Calu3 (cell line): Measurements from ENCODE around the gene HTR7. TPM values are rescaled to one million over a fixed set of nuclear protein-coding genes. Genes with fewer than 3 reads are reported as not detected.
"Not testable (repeated sequence)": the region's sequence is repeated elsewhere in the genome, so short reads cannot be mapped to it uniquely, and the experiment has no call there.

Source experiments
- Bru-seq: library from RNA; stranded (reverse); fragments of 400-500 nt; gene quantifications from one replicate; lab custom pipeline; 2021; lab: Mats Ljungman, UMichigan
- BruChase-seq, 2 experiments: library from RNA; stranded (reverse); fragments of 400-500 nt; gene quantifications; one replicate each; lab custom pipeline; 2021; lab: Mats Ljungman, UMichigan
- BruUV-seq: library from RNA; stranded (reverse); fragments of 400-500 nt; replicated peaks from 2 replicates; lab custom pipeline; 2021; lab: Mats Ljungman, UMichigan
- CTCF ChIA-PET: fragments of 300-600 bp; sonication (Branson Sonifier 250); formaldehyde crosslinking; loops from one replicate; lab custom pipeline; 2022; ENCODE audit warnings: antibody characterized with exemption; lab: Charles Lee
- DNase-seq: peaks from one replicate; pipeline ENCODE4 v3.0.0; 2022
- H3K27ac Mint-ChIP-seq: one replicate; pipeline ENCODE4 v1.8.0; 2022; ENCODE audit warnings: mixed read lengths; ENCODE audit not compliant: unreplicated experiment
- H3K27me3 Mint-ChIP-seq: one replicate; pipeline ENCODE4 v1.8.0; 2022; ENCODE audit warnings: mixed read lengths; ENCODE audit not compliant: unreplicated experiment
- H3K36me3 Mint-ChIP-seq: one replicate; pipeline ENCODE4 v1.8.0; 2022; ENCODE audit warnings: mild to moderate bottlenecking, moderate library complexity, mixed read lengths; ENCODE audit not compliant: insufficient read depth, unreplicated experiment
- H3K4me1 Mint-ChIP-seq: one replicate; pipeline ENCODE4 v1.8.0; 2022; ENCODE audit warnings: mild to moderate bottlenecking, low read depth, mixed read lengths; ENCODE audit not compliant: unreplicated experiment
- H3K4me3 Mint-ChIP-seq: one replicate; pipeline ENCODE4 v1.8.0; 2022; ENCODE audit warnings: mild to moderate bottlenecking, low read depth, moderate library complexity, mixed read lengths; ENCODE audit not compliant: unreplicated experiment
- H3K9me3 Mint-ChIP-seq: one replicate; pipeline ENCODE4 v1.8.0; 2022; ENCODE audit warnings: low read depth, mixed read lengths; ENCODE audit not compliant: unreplicated experiment
- CTCF ChIP-seq: fragments of 200-600 bp; IDR thresholded peaks from one replicate; pipeline ENCODE4 v1.8.0; 2022; ENCODE audit warnings: antibody characterized with exemption; ENCODE audit not compliant: unreplicated experiment
- intact Hi-C: fragments of 100-400 bp; cut with micrococcal nuclease; formaldehyde crosslinking; loops from one replicate; pipeline ENCODE4 v1.10.0; 2022; ENCODE audit not compliant: unreplicated experiment
- long read RNA-seq: library from polyadenylated mRNA; stranded (forward); transcript quantifications from one replicate; pipeline ENCODE4 v2.0.0, GENCODE V29; 2022
- total RNA-seq: library from RNA; stranded (reverse); gene quantifications from 2 replicates; pipeline ENCODE4 v1.2.3, GENCODE V29; 2022

HTR7 gene
- 0.12 TPM in 1 of 2 replicates, not detected in the other for total RNA-seq
- percentile 4 among the genes with signal in this experiment for Bru-seq, nascent RNA
- percentile 8 among the genes with signal in this experiment for BruChase-seq, experiment 1, labeled RNA remaining after a 6-hour chase
- percentile 2 among the genes with signal in this experiment for BruChase-seq, experiment 2, labeled RNA remaining after a 2-hour chase
- long read RNA-seq = 0 reads

- no peak within 1 kb of the TSS for H3K27ac Mint-ChIP-seq
- peak within 1 kb of the TSS; percentile 68 for H3K4me3 Mint-ChIP-seq
- no peaks in the 10 kb centered on the region for H3K4me1 Mint-ChIP-seq
- BruUV-seq = no TSS peak
- intact Hi-C loops = no loop called here
- TF ChIP-seq CTCF = peak; percentile 57
- peaks cover 20% of the 10 kb centered on the region for H3K27me3 Mint-ChIP-seq
- DNase-seq = peak; percentile 60
- CTCF ChIA-PET = no interaction called here
- no peaks in the 10 kb centered on the region for H3K9me3 Mint-ChIP-seq
- peaks cover 5% of the 10 kb centered on the region for H3K36me3 Mint-ChIP-seq
Observed at GRCh38 chr10:90857635-90858460, at the start of gene HTR7. HTR7 (minus strand) TSS chr10:90858039; CDS start chr10:90857671, 368 bp downstream.

GRCh38 chr10:90906596-90906995, 48.8 kb upstream of the HTR7 start:
- intact Hi-C loops = no loop called here
- no peaks in the 10 kb centered on the region for H3K36me3 Mint-ChIP-seq
- CTCF ChIA-PET = no interaction called here
- no peaks in the 10 kb centered on the region for H3K27me3 Mint-ChIP-seq
- H3K27ac Mint-ChIP-seq = no peak overlapping the region
- no peaks in the 10 kb centered on the region for H3K4me1 Mint-ChIP-seq
- DNase-seq = no peak
- TF ChIP-seq CTCF = no peak
- H3K4me3 Mint-ChIP-seq = no peak overlapping the region
- BruUV-seq = no TSS peak
- no peaks in the 10 kb centered on the region for H3K9me3 Mint-ChIP-seq

- BruUV-seq = no TSS peak
- no peak for TF ChIP-seq CTCF
- DNase-seq = no peak
- H3K4me1 Mint-ChIP-seq = no peaks in the 10 kb centered on the region
- H3K36me3 Mint-ChIP-seq = no peaks in the 10 kb centered on the region
- CTCF ChIA-PET = no interaction called here
- H3K4me3 Mint-ChIP-seq = no peak overlapping the region
- H3K27ac Mint-ChIP-seq = no peak overlapping the region
- no peaks in the 10 kb centered on the region for H3K9me3 Mint-ChIP-seq
- intact Hi-C loops = no loop called here
- H3K27me3 Mint-ChIP-seq = no peaks in the 10 kb centered on the region
Observed at GRCh38 chr10:90905925-90906324, 48.1 kb upstream of the HTR7 start.

- intact Hi-C loops, H3K36me3 Mint-ChIP-seq, CTCF ChIA-PET, H3K4me1 Mint-ChIP-seq, H3K9me3 Mint-ChIP-seq, H3K4me3 Mint-ChIP-seq, BruUV-seq, H3K27ac Mint-ChIP-seq, H3K27me3 Mint-ChIP-seq, DNase-seq: not testable (repeated sequence)
Observed at GRCh38 chr10:90896916-90897315, 39.1 kb upstream of the HTR7 start.
